Kidney epithelial cell (primary cell): ENCODE results near the gene DDIAS. TPM values are rescaled to one million over a fixed set of nuclear protein-coding genes. Genes with fewer than 3 reads are reported as not detected.
"Not testable (repeated sequence)": the region's sequence is repeated elsewhere in the genome, so short reads cannot be mapped to it uniquely, and the experiment has no call there.

Experiments
- DNase-seq: peaks from one replicate; pipeline ENCODE4 v3.0.0-alpha.2; 2010; ENCODE audit warnings: low read depth
- H3K27me3 ChIP-seq: 2 replicates; pipeline ENCODE4 v1.6.0; 2011; ENCODE audit warnings: low read length; ENCODE audit not compliant: control insufficient read depth, insufficient read depth
- H3K36me3 ChIP-seq: 2 replicates; pipeline ENCODE4 v1.5.1; 2011; ENCODE audit warnings: low read length; ENCODE audit not compliant: control insufficient read depth, insufficient read depth
- H3K4me3 ChIP-seq: 2 replicates; pipeline ENCODE4 v1.5.1; 2011; ENCODE audit warnings: low read depth, mild to moderate bottlenecking, control low read depth, low read length
- total RNA-seq: library from RNA; depleted of rRNA; stranded (reverse); fragments of >200 nt; gene quantifications from 2 replicates; pipeline ENCODE4 v1.2.3, GENCODE V29; 2015
- TF ChIP-seq, protein P1 (sequence below): IDR thresholded peaks from 2 replicates; pipeline ENCODE4 v1.5.1; 2011; ENCODE audit warnings: mild to moderate bottlenecking, moderate library complexity, low read length, control low read depth, inconsistent platforms; ENCODE audit not compliant: insufficient read depth, poor library complexity, severe bottlenecking

Gene DDIAS
- total RNA-seq, 1 donor from 2014 or later: 1.6 TPM

- Histone ChIP-seq H3K36me3 (no peaks in the 10 kb centered on the region), H3K4me3 (no peak overlapping the region), H3K27me3 (no peaks in the 10 kb centered on the region)
- TF ChIP-seq, protein P1, sequence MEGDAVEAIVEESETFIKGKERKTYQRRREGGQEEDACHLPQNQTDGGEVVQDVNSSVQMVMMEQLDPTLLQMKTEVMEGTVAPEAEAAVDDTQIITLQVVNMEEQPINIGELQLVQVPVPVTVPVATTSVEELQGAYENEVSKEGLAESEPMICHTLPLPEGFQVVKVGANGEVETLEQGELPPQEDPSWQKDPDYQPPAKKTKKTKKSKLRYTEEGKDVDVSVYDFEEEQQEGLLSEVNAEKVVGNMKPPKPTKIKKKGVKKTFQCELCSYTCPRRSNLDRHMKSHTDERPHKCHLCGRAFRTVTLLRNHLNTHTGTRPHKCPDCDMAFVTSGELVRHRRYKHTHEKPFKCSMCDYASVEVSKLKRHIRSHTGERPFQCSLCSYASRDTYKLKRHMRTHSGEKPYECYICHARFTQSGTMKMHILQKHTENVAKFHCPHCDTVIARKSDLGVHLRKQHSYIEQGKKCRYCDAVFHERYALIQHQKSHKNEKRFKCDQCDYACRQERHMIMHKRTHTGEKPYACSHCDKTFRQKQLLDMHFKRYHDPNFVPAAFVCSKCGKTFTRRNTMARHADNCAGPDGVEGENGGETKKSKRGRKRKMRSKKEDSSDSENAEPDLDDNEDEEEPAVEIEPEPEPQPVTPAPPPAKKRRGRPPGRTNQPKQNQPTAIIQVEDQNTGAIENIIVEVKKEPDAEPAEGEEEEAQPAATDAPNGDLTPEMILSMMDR: no peak
- no peak for DNase-seq
Measured at GRCh38 chr11:82942376-82942775, 40.8 kb downstream of the DDIAS start.

GRCh38 chr11:82943430-82943829 is 41.9 kb downstream of the DDIAS start:
- not testable (repeated sequence) for H3K4me3 ChIP-seq, H3K27me3 ChIP-seq, DNase-seq, H3K36me3 ChIP-seq

- H3K4me3 ChIP-seq: no peak overlapping the region
- H3K27me3 ChIP-seq: no peaks in the 10 kb centered on the region
- TF ChIP-seq, protein P1: no peak
- H3K36me3 ChIP-seq: no peaks in the 10 kb centered on the region
- no peak for DNase-seq
Measured at GRCh38 chr11:82944198-82944597, 42.7 kb downstream of the DDIAS start.

GRCh38 chr11:82945041-82945440 is 43.5 kb downstream of the DDIAS start:
- not testable (repeated sequence) for DNase-seq, H3K4me3 ChIP-seq, H3K27me3 ChIP-seq, H3K36me3 ChIP-seq

DNA sequence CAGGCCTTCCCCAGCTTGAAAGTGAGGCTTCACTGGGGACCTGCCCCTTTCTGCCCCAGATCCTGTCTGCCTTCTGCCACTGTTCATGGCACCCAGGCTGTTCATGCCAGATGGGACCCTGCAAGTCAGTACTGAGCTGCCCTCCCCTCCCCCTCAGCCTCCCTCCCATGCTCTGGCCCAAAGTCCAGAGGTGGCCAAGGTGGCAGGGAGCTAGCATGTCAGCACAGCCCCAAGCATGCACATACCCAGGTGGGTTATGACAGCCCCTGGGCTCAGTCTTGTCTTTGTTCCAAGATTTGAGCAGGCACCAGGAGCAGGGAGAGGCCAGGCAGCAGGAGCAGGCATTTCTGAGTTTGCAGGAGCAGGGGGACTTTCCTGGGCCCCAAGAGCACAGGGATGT is 44.1 kb downstream of the DDIAS start:
- H3K27me3 ChIP-seq: no peaks in the 10 kb centered on the region
- TF ChIP-seq, protein P1: no peak

GRCh38 chr11:82949352-82949751 is 47.8 kb downstream of the DDIAS start:
- no peaks in the 10 kb centered on the region for H3K36me3 ChIP-seq
- no peaks in the 10 kb centered on the region for H3K27me3 ChIP-seq
- TF ChIP-seq, protein P1: no peak
- no peak overlapping the region for H3K4me3 ChIP-seq
- no peak for DNase-seq

More for the DNA sequence above, 44.1 kb downstream of the DDIAS start:
- no peak for DNase-seq
- no peaks in the 10 kb centered on the region for H3K36me3 ChIP-seq
- H3K4me3 ChIP-seq: no peak overlapping the region

- not testable (repeated sequence) for H3K4me3 ChIP-seq, DNase-seq, H3K36me3 ChIP-seq, H3K27me3 ChIP-seq
Measured at GRCh38 chr11:82950502-82950901, 49.0 kb downstream of the DDIAS start.

DNA sequence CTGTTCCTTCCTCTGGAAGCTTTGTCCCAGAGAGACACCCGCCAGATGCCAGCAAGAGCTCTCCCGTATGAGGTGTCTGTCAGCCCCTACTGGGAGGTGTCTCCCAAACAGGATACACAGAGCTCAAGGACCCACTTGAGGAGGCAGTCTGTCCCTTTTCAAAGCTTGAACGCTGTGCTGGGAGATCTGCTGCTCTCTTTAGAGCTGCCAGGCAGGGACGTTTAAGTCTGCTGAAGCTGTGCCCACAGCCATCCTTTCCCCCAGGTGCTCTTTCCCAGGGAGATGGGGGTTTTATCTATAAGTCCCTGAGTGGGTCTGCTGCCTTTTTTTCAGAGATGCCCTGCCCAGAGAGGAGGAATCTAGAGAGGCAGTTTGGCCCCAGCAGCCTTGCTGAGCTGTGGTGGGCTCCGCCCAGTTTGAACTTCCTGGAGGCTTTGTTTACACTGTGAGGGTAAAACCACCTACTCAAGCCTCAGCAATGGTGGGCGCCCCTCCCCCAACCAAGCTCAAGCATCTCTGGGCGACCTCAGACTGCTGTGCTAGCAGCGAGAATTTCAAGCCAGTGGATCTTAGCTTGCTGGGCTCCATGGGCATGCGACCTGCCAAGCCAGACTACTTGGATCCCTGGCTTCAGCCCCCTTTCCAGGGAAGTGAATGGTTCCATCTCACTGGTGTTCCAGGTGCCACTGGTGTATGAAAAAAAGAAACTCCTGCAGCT is 54.4 kb downstream of the DDIAS start:
- H3K4me3 ChIP-seq, H3K27me3 ChIP-seq, DNase-seq, H3K36me3 ChIP-seq: not testable (repeated sequence)
